HepG2 (cell line): ENCODE data around the gene CDR2L. TPM values are rescaled to one million over a fixed set of nuclear protein-coding genes. Genes with fewer than 3 reads are reported as not detected.

Source experiments
- BRD4 ChIP-seq: sonication (generic); formaldehyde crosslinking; IDR thresholded peaks from 2 replicates; pipeline ENCODE4 v1.4.0; 2020; ENCODE audit warnings: missing genetic modification reagents
- DPF2 ChIP-seq: sonication (generic); formaldehyde crosslinking; IDR thresholded peaks from 2 replicates; pipeline ENCODE4 v1.4.0; 2020; ENCODE audit warnings: mild to moderate bottlenecking, low read depth, missing genetic modification reagents, borderline replicate concordance
- FOXJ3 ChIP-seq: sonication (generic); formaldehyde crosslinking; IDR thresholded peaks from 2 replicates; pipeline ENCODE4 v1.4.0; 2020; ENCODE audit warnings: missing genetic modification reagents, mild to moderate bottlenecking, borderline replicate concordance
- GABPB1 ChIP-seq: IDR thresholded peaks from 2 replicates; pipeline ENCODE4 v1.6.1; 2016; ENCODE audit warnings: mild to moderate bottlenecking, missing genetic modification reagents, moderate library complexity, missing compliant biosample characterization
- GATAD2A ChIP-seq: IDR thresholded peaks from 2 replicates; pipeline ENCODE4 v1.6.1; 2016
- IRF1 ChIP-seq: sonication (generic); formaldehyde crosslinking; IDR thresholded peaks from 2 replicates; pipeline ENCODE4 v1.4.0; 2020; ENCODE audit warnings: low read depth, mild to moderate bottlenecking, missing genetic modification reagents
- MXD4 ChIP-seq: IDR thresholded peaks from 2 replicates; pipeline ENCODE4 v1.6.1; 2016; ENCODE audit warnings: mild to moderate bottlenecking, missing biosample characterization, missing genetic modification reagents
- NFE2L1 ChIP-seq: sonication (generic); formaldehyde crosslinking; IDR thresholded peaks from 2 replicates; pipeline ENCODE4 v1.4.0; 2020; ENCODE audit warnings: missing genetic modification reagents, mild to moderate bottlenecking, borderline replicate concordance
- PAF1 ChIP-seq: IDR thresholded peaks from 2 replicates; pipeline ENCODE4 v1.6.1; 2016; ENCODE audit warnings: missing genetic modification reagents, missing compliant biosample characterization
- PRDM15 ChIP-seq: sonication (generic); formaldehyde crosslinking; IDR thresholded peaks from 2 replicates; pipeline ENCODE4 v1.4.0; 2020; ENCODE audit warnings: missing genetic modification reagents
- SRSF1 ChIP-seq: fragments of 200-400 bp; formaldehyde crosslinking; optimal IDR thresholded peaks from 2 replicates; pipeline ENCODE3; 2017; ENCODE audit warnings: mild to moderate bottlenecking, low read depth, low read length, moderate library complexity
- STAT5B ChIP-seq: sonication (generic); formaldehyde crosslinking; IDR thresholded peaks from 2 replicates; pipeline ENCODE4 v1.4.0; 2020; ENCODE audit warnings: missing genetic modification reagents
- XRCC5 ChIP-seq: fragments of 200-400 bp; formaldehyde crosslinking; optimal IDR thresholded peaks from 2 replicates; pipeline ENCODE3; 2017; ENCODE audit warnings: mild to moderate bottlenecking, low read length
- ZBTB25 ChIP-seq: IDR thresholded peaks from 2 replicates; pipeline ENCODE4 v1.6.1; 2018; ENCODE audit warnings: missing genetic modification reagents
- ZHX1 ChIP-seq: sonication (generic); formaldehyde crosslinking; IDR thresholded peaks from 2 replicates; pipeline ENCODE4 v1.8.1; 2022; ENCODE audit warnings: low read depth, mild to moderate bottlenecking, missing genetic modification reagents
- ZNF275 ChIP-seq: sonication (generic); formaldehyde crosslinking; IDR thresholded peaks from 2 replicates; pipeline ENCODE4 v1.8.0; 2022; ENCODE audit warnings: missing genetic modification reagents, mild to moderate bottlenecking, inconsistent platforms, borderline replicate concordance
- ZNF563 ChIP-seq: sonication (generic); formaldehyde crosslinking; IDR thresholded peaks from 2 replicates; pipeline ENCODE4 v1.8.0; 2022; ENCODE audit warnings: mild to moderate bottlenecking, moderate library complexity, missing genetic modification reagents
- ZNF616 ChIP-seq: sonication (generic); formaldehyde crosslinking; IDR thresholded peaks from 2 replicates; pipeline ENCODE4 v1.5.0; 2020; ENCODE audit warnings: low read depth, mild to moderate bottlenecking, missing genetic modification reagents
- polyA plus RNA-seq, 8 experiments: library from polyadenylated mRNA; depleted of rRNA in 3 of 8; stranded (reverse) in 7 of 8; unstranded in 1 of 8; fragments of >200 nt; fragmentation: Illumina TruSeq in 4 of 8; extraction: Trizol in 4 of 8; gene quantifications; 2 replicates each; pipeline versions ENCODE4 v1.2.1 to v1.2.3, GENCODE V29; 2011 to 2016; ENCODE audit warnings: low read depth in 4 of 8, missing spikeins in 1 of 8, mixed read lengths in 1 of 8; ENCODE audit not compliant: insufficient read depth in 1 of 8
- total RNA-seq, 5 experiments: library from RNA; depleted of rRNA; stranded (reverse); fragments of >200 nt; fragmentation: Illumina TruSeq; extraction: Trizol; gene quantifications; 2 replicates each; pipeline ENCODE4 v1.2.3, GENCODE V29; 2016; ENCODE audit warnings: low read depth in 1 of 5

The CDR2L gene
- total and polyA plus RNA-seq, 2 of the 13 experiments (the other 11 are each of a cell fraction or from before 2014, with no cell fraction given), result 1.9 to 2.1 TPM

- peak; percentile 45; the same call in 1 of the 2 replicates for TF ChIP-seq ZHX1 (CRISPR knock-in tag)
- 0 out of 2 replicates have a peak, but pooled peaks have one; percentile 19 for TF ChIP-seq STAT5B (CRISPR knock-in tag)
- TF ChIP-seq DPF2, result no peak
- peak; percentile 62 for TF ChIP-seq PRDM15 (CRISPR knock-in tag)
- no peak for TF ChIP-seq PAF1 (CRISPR knock-in tag)
- TF ChIP-seq IRF1 (CRISPR knock-in tag), result no peak; the same call in 1 of the 2 replicates
- TF ChIP-seq ZBTB25 (CRISPR knock-in tag), result no peak; the same call in 1 of the 2 replicates
- TF ChIP-seq NFE2L1 (CRISPR knock-in tag), result no peak
- TF ChIP-seq ZNF275, result peak; percentile 45; the same call in 1 of the 2 replicates
- TF ChIP-seq MXD4, result peak; percentile 74
- no peak for TF ChIP-seq SRSF1
- peak; percentile 72 for TF ChIP-seq GABPB1
- no peak; the same call in 1 of the 2 replicates for TF ChIP-seq FOXJ3 (CRISPR knock-in tag)
- peak; percentile 77 for TF ChIP-seq GATAD2A (CRISPR knock-in tag)
- no peak for TF ChIP-seq XRCC5
- peak; percentile 87 for TF ChIP-seq ZNF563
- peak; percentile 84 for TF ChIP-seq BRD4 (CRISPR knock-in tag)
- peak; percentile 88; the same call in 1 of the 2 replicates for TF ChIP-seq ZNF616 (CRISPR knock-in tag)
Observed at GRCh38 chr17:75034236-75034908, 46.9 kb downstream of the CDR2L start (continued).
